Heart left ventricle (tissue), 16 donors: Measurements from ENCODE around the gene GTF3C1. TPM values are rescaled to one million over a fixed set of nuclear protein-coding genes. Genes with fewer than 3 reads are reported as not detected.
A peak's percentile ranks its signal among the peaks of the same experiment; 100 is the strongest.

Experiments used
- ATAC-seq, 4 donors: fragments of 200-7000 bp; cut with Tn5 transposase; one replicate each; pipeline ENCODE4 v1.9.1; 2020 to 2022; ENCODE audit warnings: moderate library complexity in 4 of 4, mild to moderate bottlenecking in 3 of 4, moderate number of reproducible peaks in 1 of 4
- DNase-seq, 5 donors: peaks; one replicate each; pipeline ENCODE4 v3.0.0-alpha.2; 2020
- H3K27ac ChIP-seq, 12 donors: fragments of 200-600 bp; sonication (generic) in 4 of 12; one replicate each; pipeline versions ENCODE4 v1.5.0 to v1.8.0; 2016 to 2022; ENCODE audit warnings: mild to moderate bottlenecking in 2 of 12
- H3K27me3 ChIP-seq, 9 donors: fragments of 200-600 bp; sonication (generic) in 2 of 9; one replicate each; pipeline versions ENCODE4 v1.5.1 to v1.8.0; 2016 to 2022; ENCODE audit warnings: mild to moderate bottlenecking in 3 of 9
- H3K36me3 ChIP-seq, 9 donors: fragments of 200-600 bp; sonication (generic) in 2 of 9; one replicate each; pipeline versions ENCODE4 v1.5.0 to v1.8.0; 2018 to 2022; ENCODE audit warnings: mild to moderate bottlenecking in 2 of 9
- H3K4me1 ChIP-seq, 12 donors: fragments of 200-600 bp; sonication (generic) in 4 of 12; one replicate each; pipeline versions ENCODE4 v1.5.0 to v1.8.0; 2016 to 2022; ENCODE audit warnings: mild to moderate bottlenecking in 3 of 12
- H3K4me3 ChIP-seq, 12 donors: fragments of 200-600 bp; sonication (generic) in 4 of 12; one replicate each; pipeline versions ENCODE4 v1.5.0 to v1.8.0; 2017 to 2022; ENCODE audit warnings: mild to moderate bottlenecking in 9 of 12, moderate library complexity in 4 of 12
- H3K9me3 ChIP-seq, 12 donors: fragments of 200-600 bp; sonication (generic) in 4 of 12; one replicate each; pipeline versions ENCODE4 v1.5.0 to v1.8.0; 2016 to 2022; ENCODE audit warnings: mild to moderate bottlenecking in 1 of 12
- POLR2A ChIP-seq, 2 donors: fragments of 450-650 bp; IDR thresholded peaks; one replicate each; pipeline ENCODE4 v1.6.1; 2017; ENCODE audit warnings: antibody characterized with exemption in 2 of 2, mild to moderate bottlenecking in 2 of 2, moderate library complexity in 2 of 2
- whole genome bisulfite sequencing, 4 donors: extraction: QIAGEN DNeasy Blood & Tissue Kit in 2 of 4; methylation state at CpG; one replicate each; pipeline versions ENCODE4 v1.1.5 to v1.1.7; 2013 to 2018; 5-methylcytosine and 5-hydroxymethylcytosine counted together
- intact Hi-C, 10 donors: fragments of 100-400 bp; cut with DNase I; formaldehyde crosslinking; loops; one replicate each; pipeline versions ENCODE4 v1.11.1 to v1.14.2; 2022
- polyA plus RNA-seq, 2 donors: library from polyadenylated mRNA; stranded (reverse); fragments of 200-250 nt; gene quantifications; one replicate each; pipeline ENCODE4 v1.2.3, GENCODE V29; 2013
- total RNA-seq, 9 donors: library from RNA; depleted of rRNA in 2 of 9; stranded (reverse); fragments of >200 nt in 2 of 9; fragmentation: NEBNext Ultra II Directional in 3 of 9; extraction: Animal tissue kit (Norgen Biotek cat#: 25700) in 3 of 9; gene quantifications; one replicate each; pipeline versions ENCODE4 v1.1.0 to v1.2.4, GENCODE V29; 2016 to 2023
- TF ChIP-seq, protein P1 (sequence below), 12 donors: fragments of 200-600 bp; sonication (generic) in 4 of 12; IDR thresholded peaks; one replicate each; pipeline versions ENCODE4 v1.5.0 to v1.8.0; 2018 to 2022; ENCODE audit warnings: antibody characterized with exemption in 12 of 12, mild to moderate bottlenecking in 5 of 12
- donor health status: ischemic (EF 13 %, LVEDD 7.1; RV severe dilation, severe dysfunction).
- donor health status: healthy with polysubstance abuse.
- donor health status: DM: no; HTN: yes; CAD: no.
- donor health status: DM: no; HTN: no; CAD: no.
- donor health status: ischemic (EF 25% LVEDD 6.9; RV normal size, moderate dysfunction).
- donor health status: ischemic (EF 25% LVEDD 5.7; RV mildly dilated, moderate dysfunction).
- donor health status: healthy.
- donor health status: DM: yes; HTN: yes; CAD: no.
- donor health status: ischemic (EF 35%, LVEDD 5.7; RV mildly dilated, moderate dysfunction).
- donor health status: nonischemic (EF 11% LVEDD 7.7; RV severe dilation, severe dysfunction).
- donor health status: DM: yes; HTN: yes; CAD: no.
- donor health status: PGD.
- donor health status: ischemic (EF 29% LVEDD 5.4; RV normal size, mild dysfunction).
- donor health status: nonischemic (EF 23%, LVEDD 6.1; RV moderate dilation, normal function).

The GTF3C1 gene
- total and polyA plus RNA-seq, 11 donors: 48.1 to 80.3 (median 69.5) TPM

GRCh38 chr16:27591837-27592236 is 42.1 kb upstream of the GTF3C1 start:
- ATAC-seq: no peak
- no peak overlapping the region for H3K4me3 ChIP-seq
- no peaks in the 10 kb centered on the region for H3K27me3 ChIP-seq
- H3K36me3 ChIP-seq: peaks cover 0 to 3% (median 0%) of the 10 kb centered on the region in 9 donors
- no peak overlapping the region for H3K27ac ChIP-seq
- intact Hi-C loops: no loop called here
- TF ChIP-seq, protein P1, sequence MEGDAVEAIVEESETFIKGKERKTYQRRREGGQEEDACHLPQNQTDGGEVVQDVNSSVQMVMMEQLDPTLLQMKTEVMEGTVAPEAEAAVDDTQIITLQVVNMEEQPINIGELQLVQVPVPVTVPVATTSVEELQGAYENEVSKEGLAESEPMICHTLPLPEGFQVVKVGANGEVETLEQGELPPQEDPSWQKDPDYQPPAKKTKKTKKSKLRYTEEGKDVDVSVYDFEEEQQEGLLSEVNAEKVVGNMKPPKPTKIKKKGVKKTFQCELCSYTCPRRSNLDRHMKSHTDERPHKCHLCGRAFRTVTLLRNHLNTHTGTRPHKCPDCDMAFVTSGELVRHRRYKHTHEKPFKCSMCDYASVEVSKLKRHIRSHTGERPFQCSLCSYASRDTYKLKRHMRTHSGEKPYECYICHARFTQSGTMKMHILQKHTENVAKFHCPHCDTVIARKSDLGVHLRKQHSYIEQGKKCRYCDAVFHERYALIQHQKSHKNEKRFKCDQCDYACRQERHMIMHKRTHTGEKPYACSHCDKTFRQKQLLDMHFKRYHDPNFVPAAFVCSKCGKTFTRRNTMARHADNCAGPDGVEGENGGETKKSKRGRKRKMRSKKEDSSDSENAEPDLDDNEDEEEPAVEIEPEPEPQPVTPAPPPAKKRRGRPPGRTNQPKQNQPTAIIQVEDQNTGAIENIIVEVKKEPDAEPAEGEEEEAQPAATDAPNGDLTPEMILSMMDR (IDR thresholded peaks at IDR 0.05): no peak
- TF ChIP-seq POLR2A (IDR thresholded peaks at IDR 0.05): no peak
- peaks cover 0 to 11% (median 3%) of the 10 kb centered on the region in 12 donors for H3K9me3 ChIP-seq
- DNase-seq: no peak
- H3K4me1 ChIP-seq: peaks cover 0 to 6% (median 0%) of the 10 kb centered on the region in 12 donors
- 96 to 99% (median 99%) methylated on average over 4 of the region's 4 CpGs for WGBS, 4 donors

GRCh38 chr16:27588057-27588456 is 38.3 kb upstream of the GTF3C1 start:
- intact Hi-C loops: no loop called here
- H3K9me3 ChIP-seq: peaks cover 0 to 11% (median 3%) of the 10 kb centered on the region in 12 donors
- H3K36me3 ChIP-seq: peaks cover 0 to 7% (median 0%) of the 10 kb centered on the region in 9 donors
- no peak overlapping the region for H3K4me3 ChIP-seq
- no peaks in the 10 kb centered on the region for H3K27me3 ChIP-seq
- WGBS, 4 donors: 96 to 97% (median 97%) methylated on average over 3 of the region's 3 CpGs
- DNase-seq (no peak), ATAC-seq (no peak)
- no peak overlapping the region for H3K27ac ChIP-seq
- peaks cover 0 to 6% (median 0%) of the 10 kb centered on the region in 12 donors for H3K4me1 ChIP-seq
- TF ChIP-seq, protein P1 (IDR thresholded peaks at IDR 0.05): no peak
- no peak for TF ChIP-seq POLR2A (IDR thresholded peaks at IDR 0.05)

- WGBS, 4 donors: 77 to 89% (median 79%) methylated on average over 8 of the region's 8 CpGs
- Histone ChIP-seq H3K4me1 (peaks cover 0 to 6% (median 0%) of the 10 kb centered on the region in 12 donors), H3K36me3 (peaks cover 0 to 13% (median 3%) of the 10 kb centered on the region in 9 donors), H3K4me3 (no peak overlapping the region), H3K27ac (peak overlapping the region in 1 of 12 donors; percentile 27), H3K9me3 (peaks cover 0 to 11% (median 3%) of the 10 kb centered on the region in 12 donors), H3K27me3 (no peaks in the 10 kb centered on the region)
- TF ChIP-seq POLR2A (IDR thresholded peaks at IDR 0.05): no peak
- TF ChIP-seq, protein P1 (IDR thresholded peaks at IDR 0.05): no peak
- ATAC-seq (no peak), DNase-seq (no peak)
- intact Hi-C loops: no loop called here
These were observed 37.0 kb upstream of the GTF3C1 start for GRCh38 chr16:27586711-27587110.

DNA sequence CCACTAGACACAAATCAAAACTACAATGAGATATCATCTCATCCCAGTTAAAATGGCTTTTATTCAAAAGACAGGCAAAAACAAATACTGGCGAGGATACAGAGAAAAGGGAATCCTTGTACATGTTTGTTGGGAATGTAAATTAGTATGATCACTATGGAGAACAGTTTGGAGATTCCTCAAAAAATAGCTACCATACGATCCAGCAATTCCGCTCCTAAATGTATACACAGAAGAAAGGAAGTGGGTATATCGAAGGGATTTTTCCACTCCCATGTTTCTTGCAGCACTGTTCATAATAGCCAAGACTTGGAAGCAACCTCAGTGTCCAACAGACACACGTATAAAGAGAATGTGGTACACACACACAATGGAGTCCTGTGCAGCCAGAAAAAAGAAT is 35.5 kb upstream of the GTF3C1 start:
- TF ChIP-seq, protein P1 (IDR thresholded peaks at IDR 0.05): no peak
- no peak for TF ChIP-seq POLR2A (IDR thresholded peaks at IDR 0.05)
- Histone ChIP-seq H3K27me3 (no peaks in the 10 kb centered on the region), H3K27ac (no peak overlapping the region), H3K36me3 (peaks cover 0 to 16% (median 3%) of the 10 kb centered on the region in 9 donors), H3K4me1 (peaks cover 0 to 6% (median 0%) of the 10 kb centered on the region in 12 donors), H3K9me3 (peaks cover 0 to 11% (median 3%) of the 10 kb centered on the region in 12 donors), H3K4me3 (no peak overlapping the region)
- DNase-seq (no peak), ATAC-seq (no peak)
- intact Hi-C loops: no loop called here
- 92 to 97% (median 95%) methylated on average over 5 of the region's 5 CpGs for WGBS, 4 donors
